Stimulated activated CD8-positive, alpha-beta memory T cell treated with anti-CD3 and anti-CD28 coated beads, Interleukin-4, amount 100 ng/mL, for 24 hours (primary cell): Measurements from ENCODE around the gene ZNF407.

Experiments used
- DNase-seq: peaks from one replicate; pipeline ENCODE4 v3.0.0-alpha.2; 2020; ENCODE audit warnings: low read depth

Gene ZNF407

GRCh38 chr18:74724186-74724585 lies 126.5 kb downstream of the ZNF407 start:
- DNase-seq, result no peak

DNA sequence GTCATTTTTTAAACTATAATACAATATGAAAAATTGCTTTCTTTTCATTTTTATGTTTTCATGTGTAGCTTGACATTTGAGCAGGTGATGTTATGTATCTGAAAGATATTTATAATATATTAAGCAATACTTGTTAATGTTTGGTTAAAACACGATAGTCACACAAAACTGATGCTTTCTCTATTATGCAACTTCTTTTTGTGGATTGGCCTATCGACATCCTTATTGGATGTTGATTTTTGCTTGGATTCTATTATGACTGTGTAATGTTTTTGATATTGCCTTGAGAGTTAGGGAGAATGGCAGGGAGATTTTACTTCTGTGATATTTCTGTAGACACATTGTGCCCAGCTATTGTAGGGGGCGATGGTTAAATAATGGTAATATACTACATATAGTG lies 128.0 kb downstream of the ZNF407 start:
- DNase-seq, result no peak

- no peak for DNase-seq
Observed at GRCh38 chr18:74728586-74728985, 130.9 kb downstream of the ZNF407 start.

DNA sequence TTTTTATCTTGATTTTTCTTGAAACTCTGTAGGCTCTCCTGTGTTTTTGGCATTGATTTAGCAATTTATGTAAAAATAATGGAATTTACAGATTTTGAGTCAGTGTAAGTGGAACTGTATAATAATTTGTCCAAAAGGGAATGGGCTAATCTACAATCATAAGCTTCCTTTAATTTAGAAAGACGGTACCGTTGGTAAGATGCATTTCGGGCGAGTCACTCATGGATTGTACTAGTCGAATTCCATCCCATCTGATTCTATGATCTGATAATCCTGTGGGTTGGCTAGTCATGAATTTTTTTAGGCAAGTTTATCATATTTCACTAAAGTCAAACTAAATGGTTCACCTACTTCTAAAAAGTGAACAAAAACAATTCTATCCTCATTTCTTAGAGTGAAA lies 133.4 kb downstream of the ZNF407 start:
- DNase-seq, result no peak

DNA sequence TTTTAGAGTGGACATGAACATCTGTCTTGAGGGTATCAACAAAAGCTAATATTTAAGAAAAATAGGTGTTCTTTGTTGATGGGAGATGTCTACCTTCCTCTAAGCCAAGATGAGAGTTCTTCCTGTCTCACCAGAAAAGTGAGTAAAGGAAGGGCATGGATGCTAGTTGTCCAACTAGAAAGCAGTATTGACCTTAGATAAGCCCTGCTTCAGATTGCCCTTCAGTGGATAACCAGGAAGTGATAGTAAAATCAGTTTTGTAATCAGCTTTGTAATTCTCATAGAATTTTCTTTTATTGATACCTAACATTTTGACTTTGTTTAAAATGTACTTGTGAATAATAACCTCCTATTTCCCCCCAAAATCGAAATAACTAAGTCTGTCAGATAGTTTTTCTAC lies 134.7 kb downstream of the ZNF407 start:
- DNase-seq, result no peak

DNA sequence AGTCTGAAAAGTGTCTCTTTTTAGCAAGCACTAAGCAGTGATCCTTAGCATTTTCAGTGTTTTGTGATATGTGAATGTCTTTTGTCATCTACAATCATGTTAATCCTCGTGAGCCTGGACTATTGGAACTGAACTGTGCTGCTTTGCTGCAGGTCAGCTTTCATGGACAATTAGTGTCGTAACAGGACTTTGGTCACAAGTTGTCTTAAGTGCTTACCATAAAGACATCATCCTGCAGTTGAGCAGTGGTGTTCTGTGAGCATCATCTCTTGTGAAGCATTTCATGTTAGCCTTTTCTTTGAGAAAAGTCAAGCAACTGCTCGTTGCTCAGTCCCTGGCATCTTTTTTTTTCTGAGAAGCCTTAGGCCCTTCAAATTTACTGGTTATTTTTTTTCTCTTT lies 135.9 kb downstream of the ZNF407 start:
- DNase-seq, result no peak

DNA sequence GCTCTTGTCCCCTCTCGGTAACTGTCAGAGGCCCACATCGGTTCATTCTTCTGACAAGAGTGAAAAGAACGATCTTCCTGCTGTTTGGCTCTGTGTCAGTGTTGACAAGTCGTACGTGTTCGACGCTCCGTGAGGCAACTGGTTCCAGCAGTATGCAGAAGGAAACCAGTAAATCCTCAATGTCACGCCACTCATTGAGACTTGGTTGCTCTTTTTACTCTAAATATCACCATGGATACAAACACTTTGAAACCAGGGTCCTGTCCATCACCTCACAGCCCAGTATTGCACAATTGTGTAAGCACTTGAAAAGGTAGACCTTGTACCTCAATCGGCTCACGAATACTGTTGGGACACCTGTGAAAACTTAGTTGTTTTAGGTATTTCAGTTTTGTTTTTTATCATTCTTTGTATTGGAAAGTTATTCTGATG lies 136.4 kb downstream of the ZNF407 start:
- DNase-seq, result no peak

- DNase-seq, result no peak
Observed at GRCh38 chr18:74739926-74740325, 142.3 kb downstream of the ZNF407 start.

GRCh38 chr18:74742573-74743243 lies 145.0 kb downstream of the ZNF407 start:
- DNase-seq, result no peak

GRCh38 chr18:74745633-74746403 lies 148.1 kb downstream of the ZNF407 start:
- no peak for DNase-seq

- DNase-seq, result no peak
Observed at GRCh38 chr18:74748809-74749208, 151.1 kb downstream of the ZNF407 start.

GRCh38 chr18:74758995-74759394 lies 161.3 kb downstream of the ZNF407 start:
- DNase-seq, result no peak

DNA sequence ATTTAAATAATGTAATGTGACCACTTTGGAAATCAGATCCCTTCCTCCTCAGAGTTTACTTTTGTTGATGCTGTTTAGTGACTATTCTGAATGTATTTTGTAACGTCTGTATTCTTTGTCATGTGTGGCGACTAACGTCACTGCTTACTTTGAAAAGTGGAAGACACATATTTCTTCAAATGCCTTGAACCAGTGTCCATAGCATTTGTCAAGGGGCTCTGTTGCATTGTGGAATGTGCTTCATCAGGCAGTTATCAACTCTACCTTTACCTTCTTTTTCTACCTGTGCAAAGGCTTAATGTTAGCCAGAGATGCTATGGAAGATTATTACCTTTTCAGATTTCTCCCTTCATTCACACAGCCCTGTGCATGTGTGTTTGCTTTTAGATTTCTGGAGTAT lies 162.4 kb downstream of the ZNF407 start:
- no peak for DNase-seq

GRCh38 chr18:74760436-74760835 lies 162.8 kb downstream of the ZNF407 start:
- no peak for DNase-seq

DNA sequence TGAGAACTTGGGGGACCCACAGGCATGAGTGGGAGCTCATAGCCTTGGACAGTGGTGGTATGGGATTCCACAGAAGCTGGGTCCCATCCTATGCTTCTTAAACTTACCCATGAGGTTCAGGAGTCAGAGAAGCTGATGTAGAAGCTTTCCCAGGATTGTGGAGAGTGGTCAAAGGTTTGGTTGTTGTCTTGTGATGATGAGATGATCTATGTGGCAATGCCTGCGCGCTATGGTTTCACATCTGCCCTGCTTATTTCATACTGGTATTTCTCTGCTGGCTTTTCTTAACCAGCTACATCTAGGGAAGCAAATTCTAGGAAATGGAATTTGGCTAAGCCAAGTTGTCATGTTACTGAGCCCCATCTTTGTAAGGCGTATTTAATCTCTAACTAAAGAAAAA lies 168.6 kb downstream of the ZNF407 start:
- no peak for DNase-seq

GRCh38 chr18:74768096-74768495 lies 170.4 kb downstream of the ZNF407 start:
- no peak for DNase-seq

- DNase-seq, result no peak
Observed at GRCh38 chr18:74773171-74773624, 175.5 kb downstream of the ZNF407 start.

DNA sequence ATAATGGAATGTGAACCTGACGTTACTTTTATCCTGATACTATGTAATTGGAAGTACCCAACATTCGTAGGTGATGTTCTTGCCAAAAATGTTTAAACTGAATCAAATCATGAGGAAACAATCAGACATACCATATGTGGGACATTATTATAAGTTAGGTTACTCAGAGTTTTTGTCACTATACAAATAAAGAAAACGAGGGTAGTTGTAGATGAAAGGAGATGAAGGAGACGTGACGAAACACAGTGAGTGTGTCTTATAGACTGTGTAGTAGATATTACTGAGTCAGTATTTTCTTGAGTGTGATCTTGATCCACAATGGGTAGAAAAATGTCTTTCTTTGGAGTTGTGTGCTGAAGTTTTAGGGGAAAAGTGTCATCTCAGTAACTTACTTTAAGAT lies 176.8 kb downstream of the ZNF407 start:
- DNase-seq, result no peak

- no peak for DNase-seq
Observed at GRCh38 chr18:74775239-74775638, 177.6 kb downstream of the ZNF407 start.

- no peak for DNase-seq
Observed at GRCh38 chr18:74778191-74778847, 180.6 kb downstream of the ZNF407 start.

DNA sequence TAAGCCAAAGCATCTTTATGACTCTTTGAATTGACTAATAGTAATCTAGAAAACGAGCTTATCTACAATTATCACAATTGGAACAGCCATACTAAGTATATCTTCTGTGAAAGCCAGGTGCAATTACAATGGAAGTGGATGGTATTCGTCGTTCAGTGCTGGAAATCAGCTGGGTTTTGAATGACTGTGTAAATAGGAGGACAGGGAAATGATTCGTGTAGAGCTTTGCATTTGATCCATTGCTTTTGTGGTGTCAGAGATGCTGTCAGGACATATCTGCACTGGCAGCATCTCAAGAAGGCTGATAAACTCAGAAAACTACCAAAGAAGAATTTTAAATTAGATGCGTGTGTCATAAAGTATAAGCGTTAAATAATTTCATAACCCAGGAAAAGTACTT lies 187.1 kb downstream of the ZNF407 start:
- DNase-seq, result no peak

DNA sequence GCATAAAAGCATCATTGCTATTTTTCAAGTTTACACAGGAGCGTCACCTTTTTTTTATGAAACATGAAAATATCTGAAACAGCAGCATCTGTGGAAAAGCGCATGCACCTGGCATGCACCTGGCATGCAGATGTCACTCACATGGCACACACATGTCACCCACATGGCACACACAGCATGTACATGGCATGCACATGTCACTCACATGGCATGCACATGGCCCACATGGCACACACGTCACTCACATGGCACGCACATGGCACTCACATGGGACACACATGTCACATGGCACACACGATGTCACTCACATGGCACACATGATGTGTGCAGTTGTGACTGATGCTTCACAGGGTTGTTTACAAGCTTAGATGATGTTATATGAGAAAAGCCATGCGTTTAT lies 188.0 kb downstream of the ZNF407 start:
- DNase-seq, result no peak

DNA sequence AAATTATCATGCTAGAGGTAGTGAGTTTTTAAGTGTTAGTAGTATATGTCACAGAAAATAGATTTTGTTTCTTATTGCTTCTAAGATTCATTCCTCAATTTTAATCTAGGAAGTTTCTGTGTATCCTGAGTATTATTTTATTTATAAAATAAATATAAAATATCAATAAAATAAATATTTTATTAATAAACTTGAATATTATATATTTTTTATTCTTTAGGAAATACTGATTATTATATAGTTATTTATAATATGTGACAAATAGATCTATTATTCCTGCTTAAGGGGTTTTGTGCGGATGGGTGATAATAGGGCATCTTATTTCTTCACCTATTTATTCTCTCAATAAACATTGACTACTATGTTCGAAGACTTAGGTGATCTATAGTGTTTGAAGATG lies 191.0 kb downstream of the ZNF407 start:
- no peak for DNase-seq
